Stimulated activated CD4-positive, alpha-beta T cell treated with anti-CD3 and anti-CD28 coated beads, Interleukin-1b, Interleukin-23, amount 100 ng/mL, for 24 hours (primary cell): Measurements from ENCODE around the gene MEX3D.
A peak's percentile ranks its signal among the peaks of the same experiment; 100 is the strongest.

Source experiments
- DNase-seq, 4 experiments: peaks; one replicate each; pipeline ENCODE4 v3.0.0-alpha.2; 2020; ENCODE audit warnings: low read depth in 4 of 4, low spot score in 1 of 4

Gene MEX3D

DNA sequence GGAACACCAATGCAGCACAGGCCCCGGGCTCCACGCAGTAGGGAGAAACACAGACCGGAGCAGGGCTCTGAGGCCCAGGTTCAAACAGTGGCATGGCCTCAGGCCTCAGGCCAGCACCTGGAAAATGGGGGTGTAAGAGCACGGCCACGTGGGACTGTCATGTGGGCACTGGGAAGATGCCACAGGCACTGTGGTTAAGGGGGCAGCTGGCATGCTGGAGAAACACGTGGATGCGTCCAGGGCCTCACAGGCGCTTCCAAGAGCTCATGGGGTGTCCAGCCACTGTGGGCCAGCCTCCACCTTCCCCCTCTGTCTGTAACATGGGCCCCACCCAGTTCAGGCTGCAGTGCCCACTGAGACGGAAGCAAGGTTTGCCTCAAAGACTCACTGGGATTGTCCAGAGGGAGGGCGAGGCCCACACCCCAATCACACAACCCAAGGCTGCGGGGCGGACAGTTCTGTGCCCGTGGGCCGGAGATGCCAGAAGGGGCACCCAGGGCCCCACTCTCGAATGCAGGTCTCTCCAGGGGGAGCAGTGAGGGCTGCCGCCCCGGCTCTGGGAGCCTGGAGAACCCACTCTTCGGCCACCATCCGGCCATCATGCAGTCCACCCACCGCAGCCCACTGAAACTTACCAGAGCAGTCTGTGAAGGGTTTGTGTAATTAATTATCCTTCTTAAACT, 30.8 kb upstream of the MEX3D start:
- no peak for DNase-seq

GRCh38 chr19:1593501-1593772, 25.3 kb upstream of the MEX3D start:
- DNase-seq, result no peak

GRCh38 chr19:1592755-1593500, 24.8 kb upstream of the MEX3D start, which contains the start of gene MBD3:
MBD3 (minus strand) TSS chr19:1592865; CDS start chr19:1592631, 234 bp downstream.
- DNase-seq, result peak; percentile 62 to 81 (median 74)

DNA sequence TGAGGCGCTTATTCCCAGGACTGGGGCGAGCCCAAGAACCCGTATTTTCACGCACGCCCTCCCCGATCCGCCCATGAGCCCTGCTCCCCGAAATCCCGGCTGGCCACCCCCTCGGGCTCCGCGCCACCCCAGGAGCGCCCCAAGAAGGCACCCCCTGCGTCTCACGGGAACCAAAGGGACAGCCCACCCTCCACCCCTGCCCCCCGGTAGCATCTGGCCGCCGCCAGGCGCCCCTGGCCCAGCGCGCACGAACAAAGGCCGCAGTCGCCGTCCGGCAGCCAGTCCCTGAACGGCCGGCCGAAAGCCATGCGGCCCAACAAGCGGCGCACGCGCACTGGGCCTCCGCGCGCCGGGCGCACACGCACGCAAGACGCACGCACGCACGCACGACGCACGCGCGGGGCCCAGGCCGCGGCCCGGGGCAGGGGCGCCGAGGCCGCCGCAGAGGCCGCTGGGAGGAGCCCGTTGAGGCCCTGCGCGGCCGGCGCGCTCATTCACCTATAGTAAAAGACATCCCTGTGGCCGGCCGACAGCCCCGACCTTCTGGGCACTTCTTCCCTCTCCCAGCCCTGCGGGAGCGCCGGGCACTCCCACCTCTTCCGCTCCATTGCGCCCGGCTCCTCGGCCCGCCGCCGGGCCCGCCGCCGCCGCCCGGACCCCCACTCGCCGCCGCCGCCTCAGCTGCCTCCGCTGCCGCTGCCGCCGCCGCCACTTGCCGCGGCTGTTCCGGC, 24.1 kb upstream of the MEX3D start:
- DNase-seq, result peak; percentile 54 to 74 (median 66)

DNA sequence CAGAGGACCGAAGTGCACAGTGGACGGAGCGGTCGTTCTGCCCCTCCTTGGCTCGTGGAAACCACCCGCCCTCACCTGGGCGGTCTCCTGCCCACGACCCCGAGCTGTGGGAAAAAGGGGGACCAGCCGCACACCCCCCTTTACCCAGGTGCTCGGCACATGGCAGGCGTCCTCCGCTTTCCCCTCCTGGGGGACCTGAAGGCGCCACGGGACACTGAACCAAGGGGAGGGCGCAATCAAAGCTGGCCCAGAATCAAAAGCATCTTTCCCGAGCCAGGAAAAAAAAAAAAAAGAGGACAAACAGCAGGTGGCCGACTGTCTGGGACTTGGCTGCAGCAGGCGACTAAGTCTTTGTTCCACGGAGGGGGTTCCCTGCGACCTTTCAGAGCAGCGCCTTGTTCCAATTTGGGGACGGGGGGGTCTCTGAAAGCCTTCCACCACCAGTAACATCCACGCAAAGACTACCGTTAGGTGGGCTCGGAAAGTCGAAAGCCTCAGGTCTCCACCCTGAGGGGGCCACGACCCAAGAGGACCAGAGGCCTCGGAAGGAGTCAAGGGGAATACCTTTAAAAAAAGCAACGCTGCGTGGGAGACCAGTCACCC, 23.4 kb upstream of the MEX3D start:
- DNase-seq, result no peak

GRCh38 chr19:1590641-1591397, 22.7 kb upstream of the MEX3D start:
- DNase-seq, result peak in 1 of 4 experiments; percentile 28

- no peak for DNase-seq
Observed at GRCh38 chr19:1587872-1588271, 19.7 kb upstream of the MEX3D start.

- no peak for DNase-seq
Observed at GRCh38 chr19:1585243-1585580, 17.1 kb upstream of the MEX3D start.

DNA sequence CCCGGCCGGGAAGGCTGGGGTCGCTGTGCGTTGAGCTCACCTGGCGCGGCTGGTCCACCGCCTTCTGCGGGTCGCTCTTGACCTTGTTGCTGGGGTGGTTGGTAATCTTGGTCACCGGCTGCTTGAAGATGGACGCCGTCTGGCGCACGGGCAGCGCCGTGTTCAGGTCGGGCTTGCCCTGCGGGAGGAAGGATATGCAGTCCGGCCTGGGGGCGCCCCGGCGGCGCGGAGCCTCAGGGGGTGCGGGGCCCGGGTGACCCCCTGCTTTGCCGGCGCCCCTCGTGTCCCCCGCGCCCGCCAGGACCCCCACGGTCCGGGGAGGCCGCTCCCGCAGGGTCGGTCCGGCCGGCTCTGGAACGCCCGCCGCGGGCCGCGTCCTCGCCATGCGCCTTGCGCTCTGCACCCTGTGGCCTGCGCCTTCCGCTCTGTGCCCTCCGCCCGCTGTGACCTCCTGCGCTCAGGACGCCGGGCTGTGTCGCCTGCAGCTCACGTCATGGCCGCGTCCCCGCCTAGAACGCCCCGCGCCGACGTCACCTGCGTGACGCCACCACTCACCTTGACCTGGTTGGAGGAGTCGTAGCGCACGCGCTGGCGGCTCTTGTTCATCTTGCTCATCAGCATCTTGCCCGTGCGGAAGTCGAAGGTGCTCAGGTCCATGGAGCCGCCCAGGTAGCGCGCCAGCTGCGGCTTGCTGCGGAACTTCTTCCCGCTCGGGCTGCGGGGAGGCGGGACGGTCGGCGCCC, 16.5 kb upstream of the MEX3D start:
- no peak for DNase-seq

DNA sequence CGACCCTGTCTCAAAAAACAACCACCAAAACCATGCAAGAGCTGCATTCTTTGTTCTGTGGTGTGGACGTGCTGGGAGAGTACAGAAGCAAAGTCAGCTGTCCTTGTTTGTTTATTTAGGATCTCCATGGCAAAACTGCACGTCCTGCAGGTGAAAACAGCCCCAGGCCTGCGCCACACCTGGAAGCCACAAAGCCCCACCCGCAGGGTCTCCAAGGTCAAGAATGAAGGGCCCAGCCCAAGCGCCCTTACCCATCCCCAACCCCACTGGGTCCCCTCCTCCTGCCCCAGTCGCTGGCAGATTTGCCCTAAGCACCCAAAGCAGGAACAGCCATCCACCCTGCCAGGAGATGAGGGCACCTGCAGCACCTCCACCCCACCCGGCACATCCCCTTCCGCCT, 14.1 kb upstream of the MEX3D start:
- no peak for DNase-seq

DNA sequence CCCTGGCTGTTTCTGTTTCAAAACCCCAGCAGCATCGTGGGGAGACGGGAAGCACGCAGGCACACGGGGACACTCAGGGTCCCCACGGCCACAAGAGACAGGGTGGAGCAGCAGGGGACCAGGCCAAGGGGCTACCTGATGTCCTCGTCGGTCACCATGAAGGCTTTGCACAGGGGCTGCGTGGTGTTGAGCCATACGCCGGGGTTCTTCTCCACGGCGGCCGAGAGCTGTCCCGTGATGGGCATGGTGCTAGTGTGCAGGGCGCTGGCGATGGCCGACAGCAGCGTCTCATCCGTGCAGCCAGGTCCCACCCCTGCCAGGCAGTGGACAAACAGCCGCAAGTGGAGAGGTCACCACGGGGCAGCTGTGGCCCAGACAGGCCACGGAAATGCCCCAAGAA, 12.8 kb upstream of the MEX3D start:
- no peak for DNase-seq

DNA sequence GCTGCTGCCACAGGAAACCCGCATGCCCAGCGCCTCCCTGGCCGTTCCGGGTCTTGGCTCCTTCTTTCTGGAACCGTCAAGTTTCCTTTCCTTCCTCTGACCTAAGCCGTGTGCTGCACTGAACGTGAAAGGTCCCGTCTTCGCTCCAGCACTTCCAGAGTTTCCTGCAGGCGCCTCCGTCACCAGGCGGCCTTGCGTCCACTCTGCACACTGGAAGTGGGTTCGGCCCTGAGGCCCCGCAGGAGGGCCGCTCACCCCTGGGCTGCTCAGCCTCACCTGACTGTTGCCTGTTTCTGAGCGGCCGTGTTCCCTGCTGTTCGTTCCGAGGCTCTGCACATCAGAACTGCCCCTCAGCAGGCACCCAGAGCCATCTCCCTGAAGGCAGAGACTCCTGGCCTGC, 12.3 kb upstream of the MEX3D start:
- no peak for DNase-seq

GRCh38 chr19:1579222-1579621, 11.1 kb upstream of the MEX3D start:
- DNase-seq, result no peak

GRCh38 chr19:1577929-1578618, 9.9 kb upstream of the MEX3D start:
- no peak for DNase-seq

- DNase-seq, result no peak
Observed at GRCh38 chr19:1577090-1577928, 9.2 kb upstream of the MEX3D start.

- no peak for DNase-seq
Observed at GRCh38 chr19:1576242-1577089, 8.3 kb upstream of the MEX3D start.

- DNase-seq, result no peak
Observed at GRCh38 chr19:1575323-1576241, 7.5 kb upstream of the MEX3D start.
